ENCODE results near the gene SBF2.

- TF ChIP-seq POLR2AphosphoS5 (IDR thresholded peaks at IDR 0.05; ENCODE audit: low read depth, low read length) (no peak), POLR2A (IDR thresholded peaks at IDR 0.05; ENCODE audit: low read depth, low read length) (no peak), TAF1 (IDR thresholded peaks at IDR 0.05; ENCODE audit: borderline replicate concordance, low read depth, low read length) (no peak)
Measured at GRCh38 chr11:10291801-10292638, 2.0 kb downstream of the SBF2 start.

Measured in GM12892 (cell line).